COLO829 (cell line): ENCODE measurements around the gene TMEM170B.

Source experiments
- DNase-seq: peaks from one replicate; pipeline ENCODE4 v3.0.0; 2012; ENCODE audit warnings: low spot score

Gene TMEM170B

DNA sequence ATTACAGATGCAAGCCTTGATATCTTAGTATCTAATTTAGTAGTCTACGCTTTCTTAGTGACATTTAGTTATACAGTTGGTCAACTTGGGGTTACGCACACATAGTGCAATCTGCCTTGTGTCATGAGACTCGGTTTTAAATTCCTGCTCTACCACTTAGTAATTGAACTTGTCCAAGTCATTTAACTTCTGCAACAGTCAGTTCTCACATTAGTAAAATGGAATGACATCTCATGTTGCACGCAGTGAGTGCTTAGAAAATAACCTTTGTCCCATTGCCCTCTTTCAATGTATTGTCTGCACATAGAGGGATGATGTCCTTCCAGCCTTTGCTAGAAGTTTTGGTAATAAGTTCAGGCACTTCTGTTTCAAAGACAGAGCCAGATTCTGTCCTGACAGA, 48.6 kb downstream of the TMEM170B start:
- no peak for DNase-seq

DNA sequence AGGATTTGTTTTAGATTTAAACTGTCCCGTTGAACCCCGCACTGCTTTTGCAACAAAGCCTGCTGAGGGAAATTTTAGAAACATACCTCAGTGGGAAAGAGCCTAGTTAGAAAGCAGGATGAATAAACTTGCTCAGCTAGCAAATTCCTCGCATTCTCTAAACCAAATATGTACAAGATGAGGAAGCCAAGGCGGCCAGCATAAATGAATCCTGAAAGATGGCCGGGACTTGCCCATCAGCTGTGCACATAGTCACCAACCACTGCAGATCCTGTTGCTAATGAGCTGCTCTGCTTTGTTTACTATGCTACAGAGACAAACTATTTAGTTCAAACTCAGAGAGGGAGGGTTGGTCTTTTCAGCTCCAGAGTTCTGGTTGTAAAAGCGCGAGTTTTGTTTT, 49.0 kb downstream of the TMEM170B start:
- no peak for DNase-seq

DNA sequence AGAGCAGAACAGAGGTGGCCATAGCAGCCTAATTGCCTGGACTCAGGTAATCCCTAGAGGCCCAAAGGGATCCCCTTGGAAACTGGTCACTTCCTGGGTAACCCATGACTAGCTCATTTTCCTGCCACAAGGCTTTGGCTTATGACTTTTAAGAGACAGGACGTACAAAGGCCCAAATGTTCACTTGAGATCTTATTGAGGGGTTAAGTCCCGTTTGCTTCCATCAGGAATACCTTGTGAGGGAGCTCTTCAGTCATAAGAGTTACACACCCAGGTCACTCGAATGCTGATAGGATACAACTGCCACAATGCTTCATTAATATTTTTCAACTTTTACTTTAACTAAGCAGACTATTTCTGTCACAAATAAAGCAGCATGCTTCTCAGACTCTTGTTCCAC, 51.7 kb downstream of the TMEM170B start:
- no peak for DNase-seq

DNA sequence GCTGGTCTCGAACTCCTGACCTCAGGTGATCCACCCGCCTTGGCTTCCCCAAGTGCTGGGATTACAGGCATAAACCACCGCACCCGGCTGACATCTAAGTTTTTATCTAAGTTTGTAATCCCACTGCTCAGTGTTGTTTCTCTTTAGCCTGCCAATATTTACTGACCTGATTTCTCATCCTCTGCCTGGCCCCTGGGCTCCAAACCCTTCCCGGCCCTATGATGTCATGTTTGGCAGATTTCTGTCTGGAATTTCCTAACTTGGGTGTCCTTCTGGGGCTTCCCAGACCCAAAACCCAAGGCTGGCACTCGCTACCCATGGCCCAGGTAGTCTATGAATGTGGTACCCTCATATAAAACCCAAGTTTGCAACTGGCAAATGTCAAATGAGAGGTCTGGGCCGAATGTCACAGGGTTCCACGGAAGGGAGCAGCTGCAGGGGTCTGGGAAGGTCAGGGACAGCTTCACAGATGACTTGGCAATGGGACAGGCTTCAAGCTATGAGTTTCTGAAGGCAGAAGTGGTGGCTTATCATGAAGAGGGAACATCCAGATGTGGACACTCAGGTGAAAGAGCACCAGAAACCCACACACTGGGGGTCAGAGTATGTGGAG, 54.9 kb downstream of the TMEM170B start:
- DNase-seq = no peak

DNA sequence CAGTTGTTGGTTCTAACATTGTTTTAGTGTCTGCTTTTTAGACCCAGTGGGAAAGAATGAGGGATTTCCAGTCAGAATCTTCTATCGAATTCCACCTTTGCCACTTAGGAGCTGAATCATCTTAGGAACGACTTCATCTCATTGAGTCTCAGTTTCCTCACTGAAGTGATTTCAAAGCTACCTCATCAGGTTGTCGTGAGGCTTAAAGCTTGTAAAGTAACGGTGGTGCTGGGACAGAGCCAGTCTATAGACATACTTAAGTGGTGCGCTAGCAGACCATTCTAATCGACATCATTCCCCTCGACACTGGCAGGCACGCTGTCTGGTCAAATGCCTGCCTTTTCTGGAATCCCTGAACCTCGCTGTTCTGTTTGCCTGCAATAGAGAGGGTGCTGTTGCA, 55.5 kb downstream of the TMEM170B start:
- DNase-seq = no peak

DNA sequence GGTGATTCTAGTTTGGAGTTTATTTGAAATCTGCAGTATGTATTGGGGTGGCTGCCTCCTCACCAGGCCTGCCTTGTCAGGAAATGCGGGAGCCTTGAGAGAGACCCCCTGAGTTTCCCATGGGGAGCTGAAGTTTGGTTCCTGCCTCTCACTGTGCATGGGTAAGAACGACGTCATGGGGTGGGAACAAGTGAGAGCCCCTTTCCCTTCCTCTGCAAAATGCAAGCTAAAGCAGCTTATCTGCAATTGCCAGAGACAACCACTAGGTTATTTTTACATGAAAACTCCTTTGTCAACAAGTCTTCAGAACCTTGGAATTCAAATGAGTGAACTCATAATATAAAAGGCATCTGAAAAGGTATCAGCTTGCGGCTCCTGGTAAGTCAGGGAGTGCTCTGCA, 58.4 kb downstream of the TMEM170B start:
- DNase-seq = no peak

DNA sequence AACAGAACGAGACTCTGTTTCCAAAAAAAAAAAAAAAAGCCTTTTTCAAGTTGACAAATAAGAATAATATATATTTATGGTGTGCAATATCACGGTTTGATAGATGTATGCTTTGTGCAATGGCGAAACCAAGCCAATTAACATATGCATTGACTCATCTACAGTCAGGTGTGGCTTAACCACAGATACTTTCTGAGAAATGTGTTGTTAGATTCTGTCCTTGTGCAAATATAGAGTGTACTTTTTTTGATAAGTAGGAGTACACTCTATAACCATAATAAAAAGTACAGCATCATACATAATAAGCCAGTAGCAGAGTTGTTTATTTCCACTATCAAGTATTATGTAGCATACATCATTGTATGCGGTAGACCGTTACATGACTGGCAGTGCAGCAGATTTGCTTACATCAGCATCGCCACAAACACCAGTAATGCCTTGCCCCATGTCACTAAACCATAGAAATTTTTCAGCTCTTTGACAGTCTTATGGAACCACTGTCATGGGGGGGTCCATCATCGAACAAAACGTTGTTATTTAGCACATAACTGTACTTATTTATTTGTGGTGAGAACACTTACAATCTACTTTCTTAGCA, 59.2 kb downstream of the TMEM170B start:
- no peak for DNase-seq

DNA sequence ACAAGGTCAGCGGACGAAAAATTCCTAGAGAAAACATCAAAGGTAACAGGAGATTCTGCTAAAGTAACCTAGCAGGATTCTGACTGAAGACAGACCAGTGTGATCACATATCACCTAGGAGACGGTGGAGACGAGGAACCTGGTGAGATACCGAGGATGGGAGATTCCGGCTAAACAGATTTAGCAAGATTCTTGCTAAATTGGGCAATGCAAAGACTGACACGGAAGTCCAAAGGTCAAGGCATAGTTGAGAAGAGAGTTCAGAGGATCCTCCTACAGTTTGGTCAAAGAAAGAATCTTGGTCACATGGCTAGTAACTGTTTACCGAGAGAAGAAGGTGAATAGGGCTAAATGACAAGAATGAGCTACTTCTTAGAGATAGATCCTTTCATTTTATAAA, 61.1 kb downstream of the TMEM170B start:
- DNase-seq = no peak

DNA sequence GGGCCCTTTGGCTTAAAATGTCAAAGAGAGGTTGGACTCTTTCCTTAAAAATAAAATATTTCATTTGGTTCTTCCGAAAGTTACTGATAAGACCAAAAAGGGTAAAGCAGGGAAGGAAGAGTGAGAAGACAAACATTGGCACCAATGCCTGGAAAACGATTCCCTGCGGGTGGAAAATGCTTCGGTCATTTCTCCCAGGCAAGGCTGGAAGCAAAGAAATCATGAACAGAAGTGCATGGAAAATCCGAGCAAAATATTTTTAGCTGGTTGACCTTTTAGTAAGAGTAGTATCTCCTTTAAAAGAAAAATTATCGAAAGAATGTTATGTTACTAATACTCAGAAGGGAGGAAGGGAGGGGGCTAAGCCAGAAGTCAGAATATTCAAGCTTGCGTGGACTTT, 62.7 kb downstream of the TMEM170B start:
- no peak for DNase-seq

DNA sequence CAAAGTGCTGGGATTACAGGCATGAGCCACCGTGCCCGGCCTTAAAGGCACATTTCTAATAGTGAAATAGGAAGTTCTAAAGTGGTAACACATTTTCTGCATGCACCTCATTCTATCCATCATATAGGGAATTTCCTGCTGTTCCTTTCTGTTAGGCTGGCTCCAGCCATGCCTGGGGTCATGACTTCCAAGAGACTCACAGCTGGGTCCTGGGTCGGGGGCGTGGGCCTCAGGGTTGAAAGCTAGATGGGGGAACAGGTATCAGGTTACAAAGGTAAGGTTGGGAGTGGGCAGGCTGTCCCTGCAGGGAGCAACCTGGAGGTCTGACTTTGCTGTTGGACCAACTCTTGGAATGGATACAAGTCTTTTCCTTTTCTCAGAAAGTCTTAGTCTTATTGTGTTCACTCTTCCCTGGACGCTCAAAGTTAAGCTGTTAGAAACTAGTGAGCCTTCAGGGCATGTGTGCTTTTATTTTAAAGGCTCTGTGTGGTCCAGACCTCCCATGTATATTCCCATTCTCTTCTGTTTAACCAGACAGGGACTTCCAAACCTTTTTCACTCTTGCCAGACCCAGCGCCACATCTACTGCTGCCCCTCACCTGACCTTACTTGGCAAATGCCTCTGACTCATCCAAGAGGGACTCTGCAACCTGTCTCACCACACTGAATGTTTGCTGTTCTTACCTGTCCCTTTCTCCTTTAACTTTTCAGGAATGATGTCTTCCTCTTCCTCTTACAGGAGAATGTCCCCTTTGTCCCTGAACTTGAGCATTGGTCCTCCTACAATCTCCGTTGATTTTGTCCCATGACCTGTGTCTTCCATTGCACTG, 64.4 kb downstream of the TMEM170B start:
- DNase-seq = no peak

DNA sequence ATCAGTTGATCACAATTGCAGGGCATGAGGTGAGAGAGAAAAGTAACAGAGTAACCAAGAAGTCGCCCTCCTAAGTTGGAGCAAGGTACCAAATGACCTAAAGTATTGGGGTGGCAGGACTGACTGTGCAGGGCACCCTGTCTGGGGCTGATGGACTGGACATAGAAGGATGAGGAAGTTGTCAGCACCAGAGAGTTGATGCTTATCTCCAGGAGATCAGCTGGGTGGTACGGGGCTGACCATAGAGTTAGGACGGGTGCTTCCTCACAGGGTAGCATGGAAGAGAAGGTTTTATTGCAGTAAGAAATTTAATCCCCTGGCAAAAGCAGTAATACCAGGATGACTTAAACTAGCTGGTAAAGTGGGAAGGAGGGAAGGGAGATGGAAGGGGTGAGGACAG, 66.7 kb downstream of the TMEM170B start:
- no peak for DNase-seq

DNA sequence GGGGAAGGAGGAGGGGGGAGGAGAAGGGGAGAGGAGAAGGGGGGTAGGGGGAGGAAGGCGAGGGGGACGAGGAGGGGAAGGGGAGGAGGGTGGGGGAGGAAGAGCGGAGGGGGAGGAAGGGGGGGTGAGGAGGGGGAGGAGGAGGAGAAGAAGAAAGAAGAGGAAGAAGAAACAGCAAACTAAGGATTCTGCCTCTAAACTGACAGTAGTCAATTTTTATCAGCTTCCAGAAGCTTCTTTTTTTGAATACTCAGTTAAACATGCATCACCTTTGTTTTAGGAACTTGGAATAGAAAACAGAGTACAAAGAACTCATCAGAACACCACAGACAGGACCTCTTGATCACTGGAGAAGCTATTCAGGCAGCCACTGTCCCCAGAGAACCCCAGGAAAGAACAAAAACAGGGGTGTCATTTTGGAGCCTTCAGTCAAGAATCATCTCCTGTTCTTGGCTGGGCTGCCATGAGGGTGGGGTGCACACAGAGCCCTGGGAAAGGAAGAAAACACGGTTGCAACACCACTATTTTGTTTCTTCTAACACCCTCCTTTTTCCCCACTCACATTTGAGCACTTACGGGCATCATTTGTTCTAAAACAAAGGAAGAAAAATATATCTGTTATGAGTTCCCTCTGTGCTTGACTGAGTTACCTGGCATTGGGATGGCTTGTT, 67.4 kb downstream of the TMEM170B start:
- DNase-seq = no peak

DNA sequence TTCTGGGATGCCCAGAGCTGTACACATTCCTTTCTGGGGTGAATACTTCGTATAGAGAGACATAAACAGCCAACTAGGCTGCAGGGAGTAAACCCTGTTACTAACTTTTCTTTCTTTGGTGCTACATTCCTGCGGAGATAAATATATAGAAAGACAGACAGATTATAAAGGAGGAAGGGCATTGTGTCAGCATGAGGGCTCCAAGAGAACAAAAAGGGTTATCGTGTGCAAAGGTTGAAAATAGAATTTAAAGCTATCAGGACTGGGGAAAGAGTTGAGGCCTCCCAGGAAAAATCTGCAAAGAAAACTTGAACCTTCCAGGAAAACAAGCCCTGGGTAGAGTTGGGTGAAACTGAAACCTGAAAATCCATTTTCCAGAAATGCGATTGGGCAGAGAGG, 68.0 kb downstream of the TMEM170B start:
- no peak for DNase-seq

DNA sequence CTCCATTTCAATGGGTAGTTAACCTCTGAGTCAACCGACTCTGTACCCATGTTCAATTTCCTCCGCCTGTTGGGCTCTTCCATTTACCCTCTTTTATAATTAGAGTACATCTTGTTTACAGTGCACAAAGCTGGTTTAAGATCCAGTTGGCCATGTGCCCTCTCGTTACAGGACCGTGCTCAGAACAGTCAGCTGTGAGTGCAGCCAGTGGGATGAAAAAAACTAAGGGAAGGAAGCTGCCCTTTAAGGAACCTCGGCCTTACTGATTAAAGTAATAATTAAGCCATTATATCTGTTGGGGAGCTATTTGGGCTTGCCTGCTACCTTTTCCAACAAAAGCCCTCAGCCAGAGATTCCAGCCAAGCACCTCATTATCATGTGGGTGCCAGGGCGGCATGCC, 68.8 kb downstream of the TMEM170B start:
- no peak for DNase-seq

DNA sequence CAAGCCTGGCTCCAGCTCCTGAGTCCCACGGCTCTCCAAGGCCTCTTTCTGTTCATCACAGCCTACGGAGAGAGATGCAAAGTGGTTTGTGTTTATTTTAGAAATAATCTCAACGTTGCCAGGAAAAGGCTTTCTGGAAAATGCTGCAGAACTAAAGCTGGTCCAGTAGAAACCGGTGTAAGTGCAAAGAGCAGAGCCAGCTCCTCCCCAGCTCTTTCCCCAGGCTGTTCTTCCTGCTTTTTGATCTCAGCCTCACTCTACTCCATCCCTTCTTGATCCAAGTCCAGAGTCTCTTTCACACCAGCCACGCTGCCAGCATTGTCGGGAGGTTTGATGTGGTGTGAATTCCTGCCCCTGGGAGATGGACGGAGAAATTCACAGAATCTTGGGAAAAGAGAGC, 69.8 kb downstream of the TMEM170B start:
- no peak for DNase-seq

DNA sequence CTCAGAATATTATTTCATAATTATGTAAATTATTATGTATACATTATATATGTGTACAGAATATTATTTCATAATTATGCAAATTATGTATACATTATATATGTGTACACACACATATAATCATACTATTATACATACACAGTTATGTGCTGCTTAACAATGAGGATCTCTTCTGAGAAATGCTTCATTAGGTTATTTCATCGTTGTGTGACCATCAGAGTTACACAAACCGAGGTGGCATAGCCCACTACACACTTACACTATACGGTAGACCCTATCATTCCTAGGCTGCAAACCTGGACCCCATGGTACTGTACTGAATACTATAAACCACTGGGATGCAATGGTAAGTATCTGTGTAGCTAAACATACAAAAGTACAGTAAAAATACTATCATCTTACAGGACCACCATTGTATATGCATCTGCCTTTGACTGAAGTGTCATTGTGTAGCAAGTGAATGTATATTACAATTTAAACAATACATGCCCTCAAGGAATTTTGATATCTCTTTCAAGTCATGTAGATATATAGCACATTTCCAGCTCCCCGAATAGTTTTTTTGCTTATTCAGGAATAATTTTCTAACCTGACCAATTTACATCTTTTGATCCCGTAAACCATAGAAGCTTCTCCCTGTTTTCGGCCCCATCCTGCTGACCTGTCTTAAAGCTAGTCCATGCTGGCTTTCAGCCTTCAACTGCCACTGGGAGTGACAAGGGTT, 71.2 kb downstream of the TMEM170B start:
- no peak for DNase-seq

DNA sequence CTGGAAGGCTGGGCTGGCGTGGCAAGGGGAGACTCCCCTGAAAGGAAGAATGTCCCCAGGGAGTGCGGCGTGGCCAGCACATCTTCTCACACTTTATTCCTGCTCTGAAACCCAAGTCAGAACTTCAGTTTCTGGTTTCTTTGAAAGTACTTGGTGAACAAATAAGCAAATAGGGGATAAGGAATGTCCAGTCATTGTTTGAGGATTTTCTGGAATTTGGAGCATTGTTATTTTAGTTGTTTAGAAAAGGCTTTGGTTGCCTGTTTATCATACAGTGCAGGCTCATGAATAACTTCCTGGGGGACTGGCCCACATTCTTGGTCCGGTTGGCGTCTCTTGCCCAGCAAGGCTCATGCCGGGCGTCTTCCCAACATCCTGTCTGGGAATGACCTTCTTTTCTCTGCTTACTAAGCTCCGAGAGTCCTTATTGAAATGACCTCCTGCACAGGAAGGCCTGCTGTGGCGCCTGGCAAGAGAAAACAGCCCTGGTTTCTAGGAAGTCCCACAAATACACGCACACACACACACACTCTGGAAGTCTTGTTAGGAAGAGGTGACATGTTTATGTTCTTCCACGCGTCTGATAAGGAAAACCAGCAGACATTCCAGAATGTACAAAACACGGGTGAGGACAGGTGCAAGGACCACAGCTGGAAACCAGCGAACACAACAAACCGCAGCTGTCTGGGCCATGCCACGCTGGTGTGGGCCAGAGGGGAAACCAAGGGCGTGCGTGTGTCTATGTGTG, 71.9 kb downstream of the TMEM170B start:
- DNase-seq = no peak

DNA sequence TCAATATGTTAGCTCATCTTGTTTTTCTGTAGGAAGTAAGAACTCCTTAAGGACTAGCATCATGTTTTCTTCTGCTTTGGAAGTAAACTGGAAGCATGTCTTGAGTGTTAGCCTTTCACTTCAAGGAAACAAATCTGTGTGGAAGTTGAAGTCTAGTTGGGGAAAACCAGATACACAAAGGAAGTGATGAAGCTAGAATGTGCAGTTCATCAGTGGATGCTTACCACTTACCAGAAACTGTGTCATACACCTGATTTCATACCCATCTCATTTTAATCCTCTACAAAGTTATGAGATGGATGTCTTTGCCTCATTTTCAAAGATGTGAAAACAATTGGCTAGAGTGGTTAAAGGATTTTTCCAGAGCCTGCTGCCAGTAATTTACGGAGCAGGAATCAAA, 75.8 kb downstream of the TMEM170B start:
- DNase-seq = no peak

DNA sequence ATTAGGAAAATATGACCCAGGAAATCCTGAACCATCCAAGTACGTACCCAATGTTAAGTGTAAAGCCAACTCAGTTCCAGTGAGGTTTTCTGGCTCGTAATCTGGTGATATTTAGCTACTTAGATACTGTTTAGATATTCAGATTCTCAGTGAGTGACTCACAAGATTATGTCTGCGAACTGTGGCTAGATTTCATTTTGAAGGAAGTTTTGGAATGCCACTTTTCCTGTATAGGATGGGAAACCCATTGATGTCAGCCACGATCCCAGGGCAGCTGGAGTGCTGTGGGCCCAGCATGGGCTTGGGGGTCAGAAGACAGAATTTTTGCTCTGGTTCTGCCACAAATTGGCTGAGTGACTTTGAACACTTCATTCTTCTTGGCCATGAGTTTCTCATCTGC, 76.3 kb downstream of the TMEM170B start:
- no peak for DNase-seq

DNA sequence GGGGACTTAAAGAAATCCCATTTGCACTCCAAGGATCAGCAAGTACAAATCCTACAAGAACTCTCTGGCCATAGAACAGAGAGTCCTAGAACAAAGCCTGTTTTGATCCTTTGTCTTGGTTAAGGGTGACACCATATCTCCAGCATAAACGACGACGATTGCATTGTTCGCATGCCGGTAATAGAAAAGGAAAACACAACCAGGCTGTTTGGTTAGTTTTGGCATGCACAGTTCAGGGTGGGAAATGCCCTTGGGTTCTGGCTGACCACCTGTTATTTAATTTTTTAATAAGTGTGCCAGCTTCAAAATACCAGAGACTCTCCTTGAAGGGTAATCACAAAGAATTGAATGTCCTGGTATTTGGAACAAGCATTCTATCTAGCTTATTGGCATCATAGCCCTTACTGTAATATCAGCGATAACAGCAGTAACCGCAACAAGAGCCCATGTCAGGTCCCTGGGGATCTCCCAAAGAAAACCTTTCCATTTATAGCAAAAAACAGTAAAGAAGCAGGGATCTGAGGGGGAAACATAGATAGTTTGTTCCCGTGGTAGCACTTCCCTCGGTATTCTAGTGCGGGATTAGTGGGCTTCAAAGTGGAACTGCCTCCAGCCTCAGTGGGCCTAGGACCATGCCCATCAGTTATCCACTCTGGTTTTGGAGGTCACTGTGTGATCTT, 77.1 kb downstream of the TMEM170B start:
- DNase-seq = no peak

DNA sequence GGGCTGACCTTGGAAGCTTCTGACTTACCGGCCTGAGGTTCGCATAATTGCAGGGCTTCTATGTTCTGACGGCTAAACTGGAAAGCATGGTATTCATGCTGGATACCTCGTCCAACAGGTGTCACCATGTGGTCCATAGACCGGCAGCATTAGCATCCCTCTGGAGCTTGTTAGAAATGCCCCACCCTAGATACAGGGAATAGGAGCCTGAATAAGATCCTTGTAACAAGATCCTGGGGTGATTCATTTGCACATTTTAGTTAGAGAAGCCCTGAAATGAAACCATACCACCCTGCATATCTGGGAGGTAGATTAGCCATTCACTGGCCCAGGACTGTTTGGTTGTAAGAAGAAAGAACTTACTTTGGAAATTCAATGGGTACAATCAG, 77.7 kb downstream of the TMEM170B start:
- DNase-seq = no peak
